Adipose tissue (tissue), 3 donors: ENCODE results near the gene CST8. TPM values are rescaled to one million over a fixed set of nuclear protein-coding genes. Genes with fewer than 3 reads are reported as not detected.

Experiments
- H3K27ac ChIP-seq: one replicate; pipeline ENCODE4 v1.5.1; 2013; ENCODE audit warnings: low read depth, low read length
- WGBS, 3 donors: extraction: QIAGEN DNeasy Blood & Tissue Kit; methylation state at CpG; one replicate each; pipeline ENCODE4 v1.1.7; 2013; 5-methylcytosine and 5-hydroxymethylcytosine counted together
- polyA plus RNA-seq, 3 donors: library from polyadenylated mRNA; stranded (reverse); fragments of 200-250 nt; gene quantifications; one replicate each; pipeline ENCODE4 v1.2.3, GENCODE V29; 2013
- donor health status: healthy with polysubstance abuse.
- donor health status: Bipolar disorder and iron deficiency.
- donor health status: healthy.

The CST8 gene
- polyA plus RNA-seq, 3 donors: not detected

DNA sequence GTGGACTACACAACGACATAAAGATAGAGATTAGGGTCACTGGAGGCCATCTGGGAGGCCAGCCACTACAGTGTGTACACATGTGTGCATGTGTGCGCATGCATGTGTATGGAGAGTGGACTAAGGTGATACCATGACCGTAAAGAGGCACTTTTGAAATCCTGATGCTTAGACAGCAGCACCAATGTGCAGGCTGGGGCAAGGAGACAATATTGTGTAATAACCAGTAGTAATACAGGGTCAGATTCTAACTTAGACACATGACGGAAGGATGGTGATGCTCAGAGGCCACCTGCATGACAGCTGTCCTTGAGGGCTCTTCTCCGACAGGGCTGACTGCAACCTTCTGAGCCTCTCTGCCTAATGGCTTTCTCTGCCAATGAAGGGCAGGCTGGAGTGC, 51.9 kb downstream of the CST8 start:
- 43 to 53% (median 51%) methylated on average over 5 of the region's 5 CpGs for WGBS, 3 donors
- no peak overlapping the region for H3K27ac ChIP-seq

DNA sequence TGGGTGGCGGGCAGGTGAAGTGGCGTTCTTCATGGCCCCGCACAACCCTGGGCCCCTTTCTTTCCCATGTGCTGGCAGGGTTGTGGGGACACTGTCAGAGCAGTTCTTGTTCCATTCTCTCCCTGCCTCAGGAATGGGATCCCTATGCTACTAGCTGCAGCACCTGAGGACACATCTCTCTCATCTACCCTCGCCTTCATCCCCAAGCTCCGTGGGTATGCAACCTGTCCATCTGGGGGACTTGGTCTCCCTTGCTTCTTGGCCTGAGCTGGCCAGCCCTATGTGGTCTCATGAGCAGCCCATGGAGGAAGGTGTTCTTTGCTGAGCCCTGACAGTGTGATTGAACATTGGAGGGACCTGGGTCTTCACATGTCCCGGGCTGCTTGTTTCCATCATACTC, 53.2 kb downstream of the CST8 start:
- WGBS, 3 donors: 88 to 95% (median 93%) methylated on average over 6 of the region's 6 CpGs
- no peak overlapping the region for H3K27ac ChIP-seq

Other genes with a start within 250 kb of the CST8 start
- 10 to 100 TPM in 2 of 3 donors, 1 to 10 TPM in 1; 9.8 to 38.8 (median 27.1) TPM for gene NXT1, start 140.3 kb upstream of the CST8 start, polyA plus RNA-seq
- gene GZF1, start 128.9 kb upstream of the CST8 start, polyA plus RNA-seq: 10 to 100 TPM in 1 of 3 donors, 1 to 10 TPM in 2; 4.8 to 29.1 (median 7.0) TPM
- gene NAPB, start 69.6 kb upstream of the CST8 start, polyA plus RNA-seq: 1 to 10 TPM; 2.6 to 7.6 (median 3.8) TPM
- gene CSTL1, start 51.4 kb upstream of the CST8 start, polyA plus RNA-seq: not detected
- gene CST11, start 38.2 kb upstream of the CST8 start, polyA plus RNA-seq: not detected
- not detected for gene CST9L, start 77.4 kb downstream of the CST8 start, polyA plus RNA-seq
- gene CST9, start 114.8 kb downstream of the CST8 start, polyA plus RNA-seq: not detected
- gene CST3, start 146.8 kb downstream of the CST8 start, polyA plus RNA-seq: 1,000 to 10,000 TPM in 1 of 3 donors, 100 to 1,000 TPM in 2; 316 to 1,352 (median 886) TPM
- gene CST4, start 197.9 kb downstream of the CST8 start, polyA plus RNA-seq: not detected